Measurements from ENCODE around the gene PTPRN2. TPM values are rescaled to one million over a fixed set of nuclear protein-coding genes. Genes with fewer than 3 reads are reported as not detected.

Gene PTPRN2
- polyA plus RNA-seq, 1 of the 3 experiments (the other 2 are of a cell fraction) = 4.0 TPM

GRCh38 chr7:158322616-158323530, 264.8 kb downstream of the PTPRN2 start (continued):
- TF ChIP-seq YY1 (IDR thresholded peaks at IDR 0.05; ENCODE audit: low read depth) (no peak), MEF2A (IDR thresholded peaks at IDR 0.05; ENCODE audit: borderline replicate concordance, low read depth) (no peak), NRF1 (IDR thresholded peaks at IDR 0.05; ENCODE audit: low read depth, low read length) (no peak)
- TF ChIP-seq, protein P1, sequence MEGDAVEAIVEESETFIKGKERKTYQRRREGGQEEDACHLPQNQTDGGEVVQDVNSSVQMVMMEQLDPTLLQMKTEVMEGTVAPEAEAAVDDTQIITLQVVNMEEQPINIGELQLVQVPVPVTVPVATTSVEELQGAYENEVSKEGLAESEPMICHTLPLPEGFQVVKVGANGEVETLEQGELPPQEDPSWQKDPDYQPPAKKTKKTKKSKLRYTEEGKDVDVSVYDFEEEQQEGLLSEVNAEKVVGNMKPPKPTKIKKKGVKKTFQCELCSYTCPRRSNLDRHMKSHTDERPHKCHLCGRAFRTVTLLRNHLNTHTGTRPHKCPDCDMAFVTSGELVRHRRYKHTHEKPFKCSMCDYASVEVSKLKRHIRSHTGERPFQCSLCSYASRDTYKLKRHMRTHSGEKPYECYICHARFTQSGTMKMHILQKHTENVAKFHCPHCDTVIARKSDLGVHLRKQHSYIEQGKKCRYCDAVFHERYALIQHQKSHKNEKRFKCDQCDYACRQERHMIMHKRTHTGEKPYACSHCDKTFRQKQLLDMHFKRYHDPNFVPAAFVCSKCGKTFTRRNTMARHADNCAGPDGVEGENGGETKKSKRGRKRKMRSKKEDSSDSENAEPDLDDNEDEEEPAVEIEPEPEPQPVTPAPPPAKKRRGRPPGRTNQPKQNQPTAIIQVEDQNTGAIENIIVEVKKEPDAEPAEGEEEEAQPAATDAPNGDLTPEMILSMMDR (IDR thresholded peaks at IDR 0.05) = no peak
- TF ChIP-seq, protein P2, sequence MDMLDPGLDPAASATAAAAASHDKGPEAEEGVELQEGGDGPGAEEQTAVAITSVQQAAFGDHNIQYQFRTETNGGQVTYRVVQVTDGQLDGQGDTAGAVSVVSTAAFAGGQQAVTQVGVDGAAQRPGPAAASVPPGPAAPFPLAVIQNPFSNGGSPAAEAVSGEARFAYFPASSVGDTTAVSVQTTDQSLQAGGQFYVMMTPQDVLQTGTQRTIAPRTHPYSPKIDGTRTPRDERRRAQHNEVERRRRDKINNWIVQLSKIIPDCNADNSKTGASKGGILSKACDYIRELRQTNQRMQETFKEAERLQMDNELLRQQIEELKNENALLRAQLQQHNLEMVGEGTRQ (IDR thresholded peaks at IDR 0.05; ENCODE audit: borderline replicate concordance, low read depth, low read length) = no peak

DNA sequence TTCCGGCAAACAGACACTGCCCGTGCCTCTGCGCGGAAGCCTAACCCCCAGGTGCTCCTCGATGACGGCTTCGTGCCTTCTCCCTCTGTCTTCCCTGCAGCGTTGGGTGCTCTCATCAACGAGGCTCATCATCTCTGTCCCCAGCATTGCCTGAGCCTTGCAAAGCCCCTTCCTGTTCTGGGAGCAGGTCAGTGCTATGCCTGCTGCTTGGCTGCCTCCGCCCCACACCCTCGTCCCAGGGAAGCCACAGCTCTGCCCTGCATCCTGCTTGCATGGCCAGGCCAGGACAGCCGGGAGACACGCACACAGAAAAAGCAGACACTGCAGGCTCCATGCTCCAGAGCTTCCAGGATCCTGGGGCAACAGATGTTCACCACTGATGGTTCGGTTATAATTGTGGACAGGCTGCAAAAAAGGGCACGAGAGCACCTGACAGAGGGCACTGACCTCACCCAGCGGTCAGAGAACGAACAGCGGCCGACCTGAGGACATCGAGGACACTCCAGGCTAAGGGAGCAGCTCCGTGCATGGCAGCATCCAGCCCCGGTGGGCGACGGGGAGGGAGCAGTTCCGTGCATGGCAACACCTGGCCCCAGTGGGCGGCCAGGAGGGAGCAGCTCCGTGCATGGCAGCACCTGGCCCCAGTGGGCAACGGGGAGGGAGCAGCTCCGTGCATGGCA, 265.5 kb downstream of the PTPRN2 start:
- no peaks in the 10 kb centered on the region for H3F3A ChIP-seq (replicated peaks; ENCODE audit: insufficient read depth)
- TF ChIP-seq FOXJ3 (CRISPR knock-in tag; IDR thresholded peaks at IDR 0.05) (no peak), ZBTB33 (IDR thresholded peaks at IDR 0.05; ENCODE audit: borderline replicate concordance, low read depth) (no peak), MEF2A (IDR thresholded peaks at IDR 0.05; ENCODE audit: borderline replicate concordance, low read depth) (no peak), TEAD4 (IDR thresholded peaks at IDR 0.05; ENCODE audit: borderline replicate concordance, insufficient read depth) (no peak), RXRA (IDR thresholded peaks at IDR 0.05; ENCODE audit: borderline replicate concordance, low read depth) (no peak), MAX (IDR thresholded peaks at IDR 0.05; ENCODE audit: low read depth) (no peak), JUND (IDR thresholded peaks at IDR 0.05) (no peak), USF1 (IDR thresholded peaks at IDR 0.05; ENCODE audit: borderline replicate concordance, low read depth) (no peak), TAF1 (IDR thresholded peaks at IDR 0.05; ENCODE audit: borderline replicate concordance, low read depth, low read length) (no peak), RCOR1 (IDR thresholded peaks at IDR 0.05; ENCODE audit: low read length) (no peak), RFX5 (IDR thresholded peaks at IDR 0.05; ENCODE audit: low read length) (no peak), SIN3A (IDR thresholded peaks at IDR 0.05; ENCODE audit: borderline replicate concordance, low read depth, low read length) (no peak), SMC3 (IDR thresholded peaks at IDR 0.05; ENCODE audit: low read depth, low read length) (no peak), EZH2phosphoT487 (IDR thresholded peaks at IDR 0.05; ENCODE audit: borderline replicate concordance, low read depth) (no peak), NFIC (IDR thresholded peaks at IDR 0.05; ENCODE audit: borderline replicate concordance) (no peak), CHD2 (IDR thresholded peaks at IDR 0.05; ENCODE audit: low read length, partially characterized antibody) (no peak)
- CTCF ChIA-PET = no interaction called here

More for the DNA sequence above, 265.5 kb downstream of the PTPRN2 start:
- Histone ChIP-seq H3K4me1 (ENCODE audit: control insufficient read depth in 1 of 2, insufficient read depth in 2 of 2, low read depth in 1 of 2, low read length in 1 of 2) (no peaks in the 10 kb centered on the region; a peak in 1 of 4 replicates), H3K9me3 (peaks cover 7% of the 10 kb centered on the region; the same call in 1 of the 2 replicates), H3K27ac (ENCODE audit: low read depth in 2 of 2, low read length in 1 of 2) (no peak overlapping the region), H4K20me1 (ENCODE audit: insufficient read depth) (no peaks in the 10 kb centered on the region), H3K4me2 (no peak overlapping the region), H2AFZ (ENCODE audit: low read depth) (no peak overlapping the region), H3K9ac (no peak overlapping the region), H3K79me2 (ENCODE audit: insufficient read depth) (no peaks in the 10 kb centered on the region), H3K36me3 (replicated peaks in 1 of 2; ENCODE audit: control insufficient read depth in 1 of 2, insufficient read depth in 2 of 2, low read length in 1 of 2) (no peaks in the 10 kb centered on the region), H3K27me3 (ENCODE audit: insufficient read depth) (no peaks in the 10 kb centered on the region), H3K9me2 (no peaks in the 10 kb centered on the region), H3K4me3 (ENCODE audit: low read depth in 2 of 2, low read length in 1 of 2) (no peak overlapping the region)
- POLR2A ChIA-PET = no interaction called here
- DNase-seq = no peak
- WGBS (ENCODE audit: low lambda C conversion rate) = 57% methylated on average over 21 of the region's 29 CpGs
